ENCODE measurements around the gene TRIM31. TPM values are rescaled to one million over a fixed set of nuclear protein-coding genes. Genes with fewer than 3 reads are reported as not detected.

Gene TRIM31
- not detected in 2 replicates for total RNA-seq

GRCh38 chr6:30113003-30113759 lies at the start of gene TRIM31:
TSS of gene TRIM31 (minus strand) at chr6:30113090. CDS start at chr6:30112805, 285 bp downstream.

GRCh38 chr6:30160785-30161531 lies 48.1 kb upstream of the TRIM31 start, which contains the start of gene TRIM10:
TSS of gene TRIM10 (minus strand) at chr6:30161211. CDS start at chr6:30160858, 353 bp downstream.

GRCh38 chr6:30135757-30136156 lies 22.9 kb upstream of the TRIM31 start, which contains the start of gene TRIM40:
TSS of gene TRIM40 (plus strand) at chr6:30136140. CDS start at chr6:30137037, 897 bp downstream.

GRCh38 chr6:30075094-30075789 lies 37.6 kb downstream of the TRIM31 start, which contains the start of gene RNF39:
TSS of gene RNF39 (minus strand) at chr6:30075769. CDS start at chr6:30075585, 184 bp downstream.

GRCh38 chr6:30066577-30067459 lies 46.1 kb downstream of the TRIM31 start, which contains the start of gene PPP1R11:
TSS of gene PPP1R11 (plus strand) at chr6:30067198. CDS start at chr6:30067411, 213 bp downstream.

GRCh38 chr6:30061092-30061857 lies 51.6 kb downstream of the TRIM31 start, which contains the start of gene POLR1H:
TSS of gene POLR1H (plus strand) at chr6:30061265. CDS start at chr6:30061525, 260 bp downstream.

Other genes with a start within 250 kb of the TRIM31 start
- 528 and 669 TPM in 2 replicates for gene HLA-A, start 170.6 kb downstream of the TRIM31 start, total RNA-seq
- gene POLR1H, start 51.8 kb downstream of the TRIM31 start, total RNA-seq = 10.7 and 15.7 TPM in 2 replicates
- 34.3 and 35.5 TPM in 2 replicates for gene PPP1R11, start 45.9 kb downstream of the TRIM31 start, total RNA-seq
- not detected in 2 replicates for gene RNF39, start 37.3 kb downstream of the TRIM31 start, total RNA-seq
- gene TRIM40, start 23.1 kb upstream of the TRIM31 start, total RNA-seq = not detected in 2 replicates
- gene TRIM10, start 48.1 kb upstream of the TRIM31 start, total RNA-seq = not detected in 2 replicates
- gene TRIM15, start 50.5 kb upstream of the TRIM31 start, total RNA-seq = not detected in 2 replicates
- 25.8 and 34.8 TPM in 2 replicates for gene TRIM26, start 100.3 kb upstream of the TRIM31 start, total RNA-seq
- 6.2 and 7.2 TPM in 2 replicates for gene TRIM39, start 213.8 kb upstream of the TRIM31 start, total RNA-seq
- gene RPP21, start 232.1 kb upstream of the TRIM31 start, total RNA-seq = 23.7 and 34.8 TPM in 2 replicates